Neural cell (in vitro differentiated cells): ENCODE data around the gene CCDC74B.

Experiments
- CTCF ChIP-seq: fragments of 450-650 bp; IDR thresholded peaks from 2 replicates; pipeline ENCODE4 v1.5.1; 2014; ENCODE audit warnings: antibody characterized with exemption, mild to moderate bottlenecking, moderate library complexity; ENCODE audit not compliant: poor library complexity, severe bottlenecking
- EP300 ChIP-seq: fragments of 450-650 bp; conservative IDR thresholded peaks from 2 replicates; pipeline ENCODE4 v1.6.1; 2014; ENCODE audit warnings: antibody characterized with exemption, mild to moderate bottlenecking, moderate library complexity; ENCODE audit not compliant: poor library complexity, severe bottlenecking
- EZH2 ChIP-seq: fragments of 200-600, 300-800 bp; shearing (Covaris generic), sonication (generic); IDR thresholded peaks from 2 replicates; pipeline ENCODE4 v1.6.1; 2014; ENCODE audit warnings: antibody characterized with exemption, low read length, borderline replicate concordance, mild to moderate bottlenecking; ENCODE audit not compliant: insufficient read depth, poor library complexity, severe bottlenecking
- MXI1 ChIP-seq: fragments of 450-650 bp; conservative IDR thresholded peaks from 2 replicates; pipeline ENCODE4 v1.6.1; 2014; ENCODE audit warnings: antibody characterized with exemption, mild to moderate bottlenecking; ENCODE audit not compliant: poor library complexity, severe bottlenecking
- POLR2AphosphoS5 ChIP-seq: IDR thresholded peaks from 2 replicates; pipeline ENCODE4 v1.6.1; 2012
- RAD21 ChIP-seq: fragments of 450-650 bp; conservative IDR thresholded peaks from 2 replicates; pipeline ENCODE4 v1.6.1; 2014; ENCODE audit warnings: antibody characterized with exemption, mild to moderate bottlenecking, moderate library complexity
- REST ChIP-seq: IDR thresholded peaks from 2 replicates; pipeline ENCODE4 v1.6.1; 2012; ENCODE audit warnings: borderline replicate concordance
- SMC3 ChIP-seq: fragments of 450-650 bp; conservative IDR thresholded peaks from 2 replicates; pipeline ENCODE4 v1.6.1; 2014; ENCODE audit warnings: antibody characterized with exemption, mild to moderate bottlenecking, moderate library complexity; ENCODE audit not compliant: poor library complexity
- TAF1 ChIP-seq: IDR thresholded peaks from 2 replicates; pipeline ENCODE4 v1.6.1; 2012; ENCODE audit warnings: low read depth

DNA sequence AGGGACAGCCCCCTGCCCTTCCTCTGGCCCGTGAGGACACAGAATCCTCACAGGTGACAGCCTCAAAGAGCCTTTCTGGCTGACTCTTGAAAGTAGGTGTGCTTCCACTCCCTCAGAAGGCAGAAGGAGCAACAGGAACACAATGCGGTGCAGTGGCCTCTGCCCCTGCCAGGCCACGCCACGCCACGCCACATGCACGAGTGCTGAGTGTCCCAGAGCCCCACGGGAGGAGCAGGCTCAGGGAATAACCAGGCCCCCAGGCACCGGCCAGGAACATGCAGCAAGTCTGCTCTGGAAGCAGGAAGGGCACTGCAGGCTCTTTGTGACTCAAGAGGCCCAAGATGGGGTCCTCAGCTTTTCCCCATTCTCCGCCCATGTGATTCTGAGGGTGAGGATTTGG lies 18.1 kb upstream of the CCDC74B start:
- TF ChIP-seq RAD21 (no peak), CTCF (no peak), POLR2AphosphoS5 (no peak), TAF1 (no peak), MXI1 (no peak), REST (no peak), EZH2 (no peak), EP300 (no peak), SMC3 (no peak)
